Epithelial cell of prostate (primary cell): ENCODE data around the gene GMFB.

Source experiments
- DNase-seq: peaks from one replicate; pipeline ENCODE4 v3.0.0-alpha.2; 2011; ENCODE audit warnings: low read depth, low spot score
- H3K27ac ChIP-seq: fragments of 450-650 bp; 2 replicates; pipeline ENCODE4 v1.5.1; 2017; ENCODE audit warnings: mild to moderate bottlenecking

GMFB gene

DNA sequence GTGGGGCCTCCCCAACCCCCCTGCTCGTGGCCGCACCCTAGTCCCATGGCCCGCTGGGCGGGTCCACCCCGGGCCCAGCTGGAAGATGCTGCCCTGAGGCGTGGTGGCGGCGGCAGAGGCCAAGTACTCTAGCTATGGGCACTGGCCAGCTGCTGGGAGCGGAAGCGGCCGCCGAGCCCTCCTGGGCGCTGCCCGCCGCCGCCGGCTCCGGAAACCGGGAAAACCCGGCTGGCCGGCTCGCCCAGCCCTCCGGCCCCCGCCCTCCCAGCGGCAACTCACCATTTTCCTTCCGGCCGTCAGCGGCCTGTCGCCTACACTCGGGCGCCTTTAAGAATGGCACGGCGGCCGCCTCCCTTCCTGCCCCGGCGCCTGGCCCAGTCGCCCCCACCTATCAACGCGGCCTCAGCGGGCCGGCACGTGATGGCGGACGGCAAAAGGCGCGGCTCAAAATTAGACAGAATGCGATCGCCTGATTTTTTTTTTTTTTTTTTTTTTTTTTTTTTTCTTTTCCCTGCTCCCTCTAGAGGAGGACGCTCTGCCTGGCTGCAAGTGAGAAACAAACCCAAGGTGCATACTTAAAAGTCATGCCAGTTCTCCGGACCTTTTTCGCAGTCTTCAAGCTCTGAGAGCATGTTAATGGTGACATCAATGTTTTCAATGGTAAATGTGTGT lies at the start of gene GMFB:
TSS of gene GMFB (minus strand) at position 335 of the 672 bp plus-strand sequence. CDS start at position 282, 53 bp downstream.
- DNase-seq, result peak; percentile 66
- H3K27ac ChIP-seq, result peak within 1 kb of the TSS; percentile 97

DNA sequence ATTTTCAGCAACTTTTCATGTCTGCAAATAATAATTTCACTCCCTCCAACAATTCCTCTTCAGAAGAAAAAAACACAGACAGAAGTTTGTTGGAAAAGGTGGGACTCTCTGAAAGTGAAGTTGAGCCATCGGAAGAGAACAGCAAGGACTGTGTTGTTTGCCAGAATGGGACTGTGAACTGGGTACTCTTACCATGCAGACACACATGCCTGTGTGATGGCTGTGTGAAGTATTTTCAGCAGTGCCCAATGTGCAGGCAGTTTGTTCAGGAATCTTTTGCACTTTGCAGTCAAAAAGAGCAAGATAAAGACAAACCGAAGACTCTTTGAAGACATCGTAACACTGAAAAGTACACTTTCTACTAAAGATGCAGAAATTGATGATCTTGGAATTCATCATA lies 49.3 kb upstream of the GMFB start:
- H3K27ac ChIP-seq, result no peak overlapping the region
- no peak for DNase-seq

DNA sequence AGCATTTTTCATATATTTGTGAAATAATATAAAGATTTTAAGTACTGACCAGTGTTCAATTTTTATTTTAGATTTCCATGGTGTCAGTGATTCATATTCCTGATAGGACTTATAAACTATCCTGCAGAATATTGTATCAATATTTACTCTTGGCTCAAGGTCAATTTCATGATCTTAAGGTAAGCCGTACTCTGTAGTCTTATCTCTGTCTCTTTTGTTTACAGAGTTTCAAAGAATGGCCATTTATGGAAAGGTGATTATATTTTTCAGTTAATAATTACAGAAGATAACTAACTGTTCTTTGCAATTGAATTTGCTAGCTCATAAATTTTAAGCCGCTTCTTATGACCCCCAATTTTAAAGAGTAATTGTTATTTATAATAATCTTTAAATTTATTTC lies 48.9 kb upstream of the GMFB start:
- no peak overlapping the region for H3K27ac ChIP-seq
- DNase-seq, result no peak

DNA sequence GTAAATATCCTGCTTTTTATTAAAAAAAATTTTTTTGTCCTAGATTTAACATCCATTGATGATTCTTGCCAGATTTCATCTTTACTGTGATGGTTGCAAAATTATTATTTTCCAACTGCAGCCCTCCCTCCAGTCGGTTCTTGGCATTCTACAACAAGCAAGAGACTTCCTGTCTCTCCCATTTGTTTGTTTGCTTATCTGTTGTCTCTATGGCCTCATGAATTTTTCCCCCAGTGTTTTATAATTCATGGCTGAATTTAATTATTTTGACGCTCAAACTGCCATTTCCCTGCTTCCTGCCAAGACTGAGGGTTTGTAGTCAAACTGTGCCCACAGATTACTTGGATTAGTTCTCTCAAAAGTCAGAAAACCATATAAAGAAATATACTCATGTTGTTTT lies 46.9 kb upstream of the GMFB start:
- no peak overlapping the region for H3K27ac ChIP-seq
- no peak for DNase-seq

DNA sequence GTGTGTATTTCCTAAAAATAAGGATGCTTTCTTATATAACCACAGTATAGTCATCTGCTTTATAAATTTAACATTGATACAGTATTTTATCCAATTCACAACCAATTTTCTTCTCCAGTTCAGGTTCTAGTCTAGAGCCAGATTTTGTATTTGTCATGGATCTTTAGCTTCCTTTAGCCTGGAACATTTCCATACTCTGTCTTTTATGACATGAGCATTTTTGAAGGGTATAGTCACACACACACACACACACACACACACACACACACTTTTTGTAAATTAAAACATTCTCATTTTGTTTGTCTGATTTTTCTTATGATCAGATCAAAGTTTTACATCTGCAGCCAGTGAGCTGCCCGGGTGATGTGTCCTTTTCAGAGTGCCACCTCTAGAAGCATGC lies 46.3 kb upstream of the GMFB start:
- H3K27ac ChIP-seq, result no peak overlapping the region
- DNase-seq, result no peak

DNA sequence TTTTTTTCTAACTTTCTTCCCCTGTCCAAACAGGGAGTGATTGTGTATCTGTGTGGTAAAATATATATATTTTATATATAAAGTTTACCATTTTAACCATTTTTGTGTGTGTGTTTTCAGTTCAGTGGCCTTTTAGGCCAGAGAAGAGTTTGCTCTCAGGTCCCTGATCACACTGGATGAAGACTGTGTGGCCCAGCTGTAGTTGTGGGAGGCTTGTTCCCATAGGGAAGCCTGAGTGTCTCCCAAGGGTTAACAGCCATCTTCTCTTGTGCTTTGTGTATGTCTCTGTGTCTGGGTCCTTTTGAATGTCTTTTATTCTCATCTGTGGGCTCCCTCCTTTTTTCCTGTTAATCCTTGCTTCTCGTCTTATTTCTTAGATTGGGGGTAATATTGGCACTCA lies 44.3 kb upstream of the GMFB start:
- DNase-seq, result no peak
- H3K27ac ChIP-seq, result no peak overlapping the region

DNA sequence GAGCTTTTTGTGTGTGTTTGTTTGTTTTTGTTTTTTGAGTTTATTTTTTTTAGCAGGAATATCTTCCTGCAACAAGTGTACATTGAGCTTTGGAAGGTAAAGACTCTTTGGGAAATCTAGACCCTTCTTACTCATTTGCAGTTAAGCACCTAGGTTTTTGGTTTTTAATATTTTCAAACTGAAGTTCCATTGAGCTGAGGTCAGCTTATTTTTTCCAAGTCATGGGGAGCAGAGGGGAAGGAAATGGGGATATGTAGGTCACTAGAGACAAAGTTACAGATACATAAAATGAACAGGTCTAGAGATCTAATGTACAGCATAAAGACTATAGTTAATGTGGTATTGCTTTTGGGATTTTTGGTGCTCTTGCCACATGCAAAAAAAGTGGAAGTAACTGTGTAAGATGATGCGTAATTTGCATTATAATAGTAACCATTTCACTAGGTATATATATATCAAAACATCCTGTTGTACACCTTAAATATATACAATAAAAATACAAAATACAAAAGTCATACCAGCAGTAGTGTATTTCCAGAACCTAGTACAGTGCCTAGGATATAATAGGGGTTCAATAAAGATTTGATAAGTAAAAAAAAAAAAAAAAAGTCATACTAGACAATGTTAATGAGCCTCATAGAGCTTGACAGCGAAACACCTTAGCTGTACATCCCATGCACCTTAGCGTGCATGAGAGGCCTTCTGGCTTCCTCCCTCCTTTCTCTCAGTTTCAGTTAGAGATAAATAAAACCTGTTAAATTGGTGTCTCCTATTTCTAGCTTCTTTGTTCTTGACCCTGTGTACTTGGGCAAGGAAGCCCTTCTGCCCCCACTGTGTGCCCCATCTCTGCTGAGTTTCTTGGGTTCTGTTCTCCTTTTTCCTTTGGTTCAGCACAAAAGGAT lies 43.6 kb upstream of the GMFB start:
- no peak for DNase-seq

DNA sequence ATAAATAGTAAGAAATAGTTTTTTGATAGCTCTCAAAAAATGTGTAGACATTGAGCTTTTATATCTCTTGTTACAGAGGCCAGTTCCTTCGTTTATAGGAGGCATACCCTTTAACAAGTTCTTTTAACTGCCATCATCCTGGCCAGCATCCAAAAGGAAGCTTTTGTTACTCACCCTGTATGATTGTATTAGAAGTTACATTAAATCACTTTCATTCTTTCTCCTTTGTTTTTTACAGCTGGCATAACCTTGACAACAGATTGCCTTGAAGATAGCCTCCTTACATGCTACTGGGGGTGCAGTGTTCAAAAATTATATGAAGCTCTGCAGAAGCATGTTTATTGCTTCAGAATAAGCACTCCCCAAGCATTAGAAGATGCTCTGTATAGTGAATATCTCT lies 41.0 kb upstream of the GMFB start:
- H3K27ac ChIP-seq, result no peak overlapping the region
- DNase-seq, result no peak

More for the DNA sequence above, 43.6 kb upstream of the GMFB start:
- H3K27ac ChIP-seq, result no peak overlapping the region

DNA sequence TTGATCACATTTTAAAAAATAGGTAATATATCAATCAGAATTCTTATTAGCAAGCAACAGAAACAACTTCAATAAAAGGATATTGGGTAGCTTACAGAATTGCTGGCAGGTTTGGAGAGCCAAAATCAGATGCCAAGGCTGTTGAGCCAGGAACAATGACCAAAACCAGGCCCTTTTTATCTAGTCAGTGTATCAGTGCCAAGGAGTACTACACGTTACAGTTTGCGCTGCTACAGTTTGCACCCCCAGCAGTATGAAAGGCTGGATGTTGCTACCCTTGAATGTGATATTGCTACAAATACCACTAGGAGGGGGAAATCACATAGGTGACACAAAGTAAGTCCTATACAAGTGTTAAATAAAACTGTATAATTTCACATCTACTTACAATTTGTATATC lies 40.2 kb upstream of the GMFB start:
- DNase-seq, result no peak
- no peak overlapping the region for H3K27ac ChIP-seq

DNA sequence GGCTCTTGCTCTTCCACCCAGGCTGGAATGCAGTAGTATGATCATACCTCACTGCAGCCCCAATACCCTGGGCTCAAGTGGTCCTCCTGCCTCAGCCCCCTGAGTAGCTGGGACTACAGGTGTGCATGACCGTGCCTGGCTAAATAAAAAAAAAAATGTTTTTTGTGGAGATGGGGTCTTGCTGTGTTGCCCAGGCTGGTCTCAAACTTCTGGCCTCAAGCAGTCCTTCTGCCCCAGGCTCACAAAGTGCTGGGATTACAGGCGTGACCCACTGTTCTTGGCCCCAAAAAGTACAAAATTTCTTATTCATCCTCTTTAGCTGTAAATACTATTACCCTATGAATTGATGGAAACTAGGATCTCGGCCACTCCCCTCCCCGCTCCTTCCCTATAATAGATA lies 35.6 kb upstream of the GMFB start:
- no peak for DNase-seq
- H3K27ac ChIP-seq, result no peak overlapping the region

DNA sequence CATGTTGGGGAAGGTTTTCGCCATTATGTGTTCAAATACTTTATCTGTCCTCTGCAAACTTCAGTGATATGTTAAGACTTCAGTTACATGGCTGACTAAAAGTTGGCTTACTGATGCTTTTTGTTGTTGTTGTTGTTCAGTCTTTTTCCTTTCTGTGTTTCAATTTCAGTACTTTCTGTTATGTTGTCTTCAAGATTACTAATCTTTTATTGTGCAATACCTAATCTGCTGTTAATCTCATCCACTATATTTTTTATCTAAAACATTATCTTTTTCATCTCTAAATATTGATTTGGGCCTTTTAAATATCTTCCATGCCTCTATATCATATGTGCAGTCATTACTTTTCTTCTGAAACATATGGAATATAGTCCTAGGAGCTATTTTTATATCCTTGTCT lies 27.9 kb upstream of the GMFB start:
- H3K27ac ChIP-seq, result no peak overlapping the region
- DNase-seq, result no peak

DNA sequence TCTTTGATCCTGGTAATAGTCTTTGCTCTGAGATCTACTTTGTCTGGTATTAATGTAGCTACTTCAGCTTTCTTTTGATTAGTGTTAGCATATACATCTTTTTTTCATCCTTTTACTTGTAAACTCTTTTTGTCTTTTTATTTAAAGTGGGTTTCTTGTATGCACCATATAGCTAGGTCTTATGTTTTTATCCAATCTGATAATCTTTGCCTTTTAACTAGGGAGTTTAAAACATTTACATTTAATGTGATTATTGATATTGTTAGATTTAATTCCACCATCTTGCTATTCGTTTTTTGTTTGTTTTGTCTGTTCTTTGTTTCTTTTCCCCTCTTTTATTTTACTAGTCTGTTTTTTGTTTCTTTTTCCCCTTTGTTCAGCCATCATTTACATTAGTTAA lies 26.9 kb upstream of the GMFB start:
- H3K27ac ChIP-seq, result no peak overlapping the region

DNA sequence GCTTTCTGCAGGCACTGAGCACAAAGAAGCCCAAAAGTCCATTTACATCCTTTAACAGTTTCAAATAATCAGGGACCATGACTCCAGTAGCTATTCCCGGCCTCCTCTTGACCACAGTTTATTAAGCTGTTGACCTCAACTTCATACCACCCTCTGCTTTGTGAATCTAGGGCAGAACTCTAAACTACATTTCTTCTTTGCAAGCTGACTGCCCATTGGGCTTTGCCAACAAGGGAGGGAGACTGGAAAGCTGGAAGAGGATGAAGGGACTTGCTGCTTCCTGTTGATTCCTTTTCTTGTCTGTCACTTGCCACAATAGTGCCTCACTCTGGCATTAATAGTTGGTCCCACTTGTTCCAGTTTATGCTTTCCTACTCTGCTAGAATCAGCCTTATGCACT lies 23.6 kb upstream of the GMFB start:
- H3K27ac ChIP-seq, result no peak overlapping the region
- DNase-seq, result no peak

More for the DNA sequence above, 26.9 kb upstream of the GMFB start:
- no peak for DNase-seq

DNA sequence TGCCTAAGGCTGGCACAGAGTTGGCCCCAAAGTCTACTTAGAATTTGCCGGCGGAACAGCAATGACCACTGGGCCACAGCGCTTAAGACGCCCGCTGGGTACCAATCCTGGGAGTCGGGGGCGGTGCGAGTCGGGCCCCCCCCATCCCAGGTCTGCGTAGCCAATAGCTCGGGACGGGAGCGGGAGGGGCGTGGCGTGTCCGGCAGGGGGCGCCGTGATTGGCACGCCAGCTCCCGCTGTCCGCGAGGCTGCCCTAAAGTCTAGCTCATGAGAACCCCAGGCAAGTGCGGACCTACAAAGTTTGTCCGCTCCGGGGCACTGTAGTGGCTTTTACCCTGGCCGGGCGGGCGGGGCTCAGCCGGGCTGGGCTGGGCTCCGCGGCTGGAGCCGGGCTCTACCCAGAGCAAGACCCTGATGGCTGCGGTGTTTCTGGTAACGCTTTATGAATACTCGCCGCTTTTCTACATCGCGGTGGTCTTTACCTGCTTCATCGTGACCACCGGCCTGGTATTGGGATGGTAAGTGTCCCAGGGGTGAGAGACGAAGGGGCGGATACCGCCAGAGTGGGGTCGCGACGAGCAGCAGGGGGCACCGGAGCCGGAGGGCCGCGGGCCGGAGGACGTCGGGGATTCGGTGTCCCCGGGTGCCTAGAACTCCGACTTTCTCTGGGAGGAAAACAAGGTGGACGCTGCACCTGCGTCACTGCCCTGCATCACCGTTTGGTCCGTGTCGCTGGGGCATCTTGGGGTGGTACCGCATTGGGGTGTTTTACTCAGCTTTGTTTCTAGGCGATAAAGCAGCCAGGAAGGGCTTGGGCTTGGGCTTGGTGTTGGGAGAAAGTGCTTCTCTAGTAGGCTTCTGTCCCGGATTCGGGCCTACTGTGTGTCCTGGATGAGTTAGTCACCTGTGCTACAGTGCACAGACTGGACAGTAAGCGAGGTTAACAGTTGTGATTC lies 21.0 kb upstream of the GMFB start, which contains the start of gene CGRRF1:
TSS of gene CGRRF1 (plus strand) at position 361 of the 956 bp plus-strand sequence. CDS start at position 415, 54 bp downstream.
- peak within 1 kb of the TSS; percentile 42 for H3K27ac ChIP-seq
- DNase-seq, result peak; percentile 89

DNA sequence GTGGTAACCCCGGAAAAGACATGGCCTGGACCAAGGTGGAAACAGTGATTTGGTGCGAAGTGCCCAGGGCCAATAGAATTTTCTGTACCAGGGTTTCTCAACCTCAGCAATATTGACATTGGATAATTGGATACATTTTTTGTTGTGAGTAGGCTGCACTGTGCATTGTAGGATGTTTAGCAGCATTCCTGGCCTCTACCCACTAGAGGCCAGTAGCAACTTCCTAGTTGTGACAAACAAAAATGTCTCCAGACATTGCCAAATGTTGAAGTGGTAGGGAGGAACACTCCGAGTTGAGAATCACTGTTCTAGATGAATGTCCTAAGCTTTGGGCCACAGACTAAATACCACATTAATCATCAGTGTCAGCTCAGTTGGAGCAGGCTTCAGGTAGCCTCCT lies 14.7 kb upstream of the GMFB start:
- no peak for DNase-seq
- no peak overlapping the region for H3K27ac ChIP-seq

DNA sequence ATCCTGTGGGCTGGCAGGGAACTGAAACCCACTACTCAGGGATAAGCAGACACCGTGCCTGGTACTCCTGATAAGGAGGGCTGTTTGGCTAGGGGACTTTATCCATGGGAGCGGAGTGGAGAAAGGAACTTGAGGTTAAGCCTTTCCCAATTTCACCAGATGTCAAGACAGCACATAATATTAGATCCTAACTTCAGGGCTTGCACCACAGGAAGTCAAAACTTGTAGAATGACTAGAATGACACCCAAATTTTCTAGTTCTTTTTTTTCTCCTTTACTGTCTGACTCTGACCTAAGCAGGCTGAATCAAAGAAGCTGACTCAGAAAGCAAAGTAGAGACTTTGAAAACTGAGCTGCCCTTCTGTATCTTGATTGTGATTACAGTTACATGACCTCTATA lies 13.8 kb upstream of the GMFB start:
- no peak for DNase-seq
- H3K27ac ChIP-seq, result no peak overlapping the region

DNA sequence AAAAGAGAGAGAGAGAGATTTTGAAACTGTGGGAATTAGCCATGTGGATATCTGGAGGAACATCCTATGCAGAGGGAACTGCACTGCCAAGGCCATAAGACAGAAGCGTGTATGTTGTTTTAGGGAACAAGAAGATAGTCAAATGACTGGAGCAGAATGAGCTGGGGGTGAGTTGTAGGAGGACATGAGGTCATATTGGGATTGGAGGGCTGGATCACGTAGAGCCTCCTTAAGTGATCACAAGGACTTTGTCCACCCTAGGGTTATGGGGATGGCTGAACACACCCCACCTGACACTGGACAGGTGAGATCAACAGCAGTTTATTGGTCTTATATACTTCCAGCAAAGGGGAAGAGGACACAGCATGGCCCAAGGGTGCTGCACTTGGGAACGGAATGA lies 12.7 kb upstream of the GMFB start:
- no peak for DNase-seq
- H3K27ac ChIP-seq, result no peak overlapping the region

DNA sequence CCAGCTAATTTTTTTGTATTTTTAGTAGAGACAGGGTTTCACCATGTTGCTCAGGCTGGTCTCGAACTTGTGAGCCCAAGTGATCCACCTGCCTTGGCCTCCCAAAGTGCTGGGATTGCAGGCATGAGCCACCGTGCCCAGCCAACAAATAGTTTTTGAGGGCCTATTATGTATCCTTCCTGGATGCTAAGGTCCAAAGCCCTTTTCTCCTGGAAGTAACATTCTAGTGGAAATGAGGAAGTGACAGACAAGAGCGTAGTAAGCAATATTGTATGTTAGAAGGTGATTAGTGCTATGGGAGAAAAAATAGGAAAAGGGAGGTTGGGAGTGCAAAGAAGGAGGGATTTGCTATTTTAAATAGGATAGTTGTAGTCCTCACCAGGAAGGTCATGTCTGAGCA lies 12.0 kb upstream of the GMFB start:
- H3K27ac ChIP-seq, result no peak overlapping the region
- no peak for DNase-seq

DNA sequence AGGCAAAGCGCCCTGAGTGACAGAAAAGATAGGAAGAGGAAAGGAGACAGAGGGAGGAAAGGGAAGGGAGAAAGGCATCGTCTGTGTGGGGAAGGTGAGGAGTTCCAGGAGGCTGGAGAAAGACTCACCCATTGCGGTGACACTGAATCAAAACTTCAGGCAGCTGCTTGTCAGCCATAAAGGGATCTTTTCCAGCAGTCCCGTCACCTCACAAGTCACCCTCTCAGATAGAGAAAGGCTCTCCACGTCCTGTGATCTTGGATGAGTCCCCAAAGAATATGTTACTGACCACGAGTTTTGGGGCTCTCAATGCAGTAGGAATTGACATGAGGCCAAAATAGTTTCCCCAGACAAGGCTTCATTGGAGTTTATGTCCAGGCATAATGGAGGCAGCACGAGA lies 9.8 kb upstream of the GMFB start:
- H3K27ac ChIP-seq, result no peak overlapping the region
- DNase-seq, result no peak

DNA sequence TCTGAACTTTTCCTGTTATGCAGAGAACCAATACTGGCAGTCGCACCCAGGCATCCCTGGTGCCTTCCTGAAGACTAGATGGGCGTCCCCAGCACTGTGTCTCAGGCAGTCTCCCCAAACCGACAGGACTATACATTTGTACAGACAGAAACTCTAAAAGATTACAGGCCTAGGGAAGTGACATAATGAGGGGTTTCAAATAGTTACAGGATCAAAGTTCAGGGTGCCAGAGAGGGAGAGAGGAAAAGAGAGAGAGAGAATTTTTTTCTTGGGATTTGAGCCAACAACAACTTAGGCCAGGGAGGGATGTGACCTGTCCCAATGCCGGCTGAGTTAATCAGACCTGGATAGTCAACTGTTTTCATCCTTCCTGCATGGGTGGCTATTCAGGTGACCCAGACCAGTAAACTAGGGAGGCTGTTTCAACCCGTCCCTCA lies 9.3 kb upstream of the GMFB start:
- DNase-seq, result no peak
- no peak overlapping the region for H3K27ac ChIP-seq
